Measurements from ENCODE around the gene MPP2.
A peak's percentile ranks its signal among the peaks of the same experiment; 100 is the strongest.
"Not testable (repeated sequence)": the region's sequence is repeated elsewhere in the genome, so short reads cannot be mapped to it uniquely, and the experiment has no call there.

Gene MPP2

GRCh38 chr17:43907425-43907981 lies at the start of gene MPP2:
Gene MPP2, minus strand, starts transcription at chr17:43907536. Its CDS starts 3,076 bp downstream, at chr17:43904460.
- peak in 2 of 3 experiments; percentile 29 to 33 for DNase-seq (ENCODE audit: low read depth in 3 of 3)

- no peak for DNase-seq (ENCODE audit: low read depth in 3 of 3)
These were observed 48.9 kb upstream of the MPP2 start for GRCh38 chr17:43956222-43956621.

GRCh38 chr17:43953746-43954145 lies 46.4 kb upstream of the MPP2 start, which contains the start of gene PYY:
Gene PYY, minus strand, starts transcription at chr17:43953940. Its CDS starts 457 bp downstream, at chr17:43953483.
- no peak for DNase-seq (ENCODE audit: low read depth in 3 of 3)

GRCh38 chr17:43952724-43953666 lies 45.7 kb upstream of the MPP2 start:
- DNase-seq (ENCODE audit: low read depth in 3 of 3) = no peak

GRCh38 chr17:43952351-43952723 lies 45.0 kb upstream of the MPP2 start:
- no peak for DNase-seq (ENCODE audit: low read depth in 3 of 3)

GRCh38 chr17:43951750-43952149 lies 44.4 kb upstream of the MPP2 start:
- no peak for DNase-seq (ENCODE audit: low read depth in 3 of 3)

- no peak for DNase-seq (ENCODE audit: low read depth in 3 of 3)
These were observed 43.2 kb upstream of the MPP2 start for GRCh38 chr17:43950554-43950953.

GRCh38 chr17:43949781-43950180 lies 42.4 kb upstream of the MPP2 start:
- no peak for DNase-seq (ENCODE audit: low read depth in 3 of 3)

- DNase-seq (ENCODE audit: low read depth in 3 of 3) = no peak
These were observed 39.4 kb upstream of the MPP2 start for GRCh38 chr17:43946781-43947180.

- no peak for DNase-seq (ENCODE audit: low read depth in 3 of 3)
These were observed 37.9 kb upstream of the MPP2 start for GRCh38 chr17:43945074-43945829.

- no peak for DNase-seq (ENCODE audit: low read depth in 3 of 3)
These were observed 34.8 kb upstream of the MPP2 start, which contains the start of gene PPY for GRCh38 chr17:43942051-43942685. Gene PPY, minus strand, starts transcription at chr17:43942476. Its CDS starts 822 bp downstream, at chr17:43941654.

GRCh38 chr17:43940630-43941029 lies 33.3 kb upstream of the MPP2 start:
- no peak for DNase-seq (ENCODE audit: low read depth in 3 of 3)

- DNase-seq (ENCODE audit: low read depth in 3 of 3) = no peak
These were observed 32.5 kb upstream of the MPP2 start for GRCh38 chr17:43939886-43940285.

- DNase-seq (ENCODE audit: low read depth in 3 of 3) = not testable (repeated sequence)
These were observed 32.1 kb upstream of the MPP2 start for GRCh38 chr17:43939452-43939851.

GRCh38 chr17:43938838-43939182 lies 31.5 kb upstream of the MPP2 start:
- DNase-seq (ENCODE audit: low read depth in 3 of 3) = no peak

GRCh38 chr17:43936434-43936833 lies 29.1 kb upstream of the MPP2 start:
- DNase-seq (ENCODE audit: low read depth in 3 of 3) = no peak

- DNase-seq (ENCODE audit: low read depth in 3 of 3) = no peak
These were observed 28.6 kb upstream of the MPP2 start for GRCh38 chr17:43935926-43936261.

- DNase-seq (ENCODE audit: low read depth in 3 of 3) = no peak
These were observed 28.0 kb upstream of the MPP2 start for GRCh38 chr17:43935204-43935925.

GRCh38 chr17:43932923-43933322 lies 25.6 kb upstream of the MPP2 start:
- no peak for DNase-seq (ENCODE audit: low read depth in 3 of 3)

GRCh38 chr17:43932357-43932756 lies 25.0 kb upstream of the MPP2 start:
- no peak for DNase-seq (ENCODE audit: low read depth in 3 of 3)

GRCh38 chr17:43931062-43931571 lies 23.8 kb upstream of the MPP2 start:
- no peak for DNase-seq (ENCODE audit: low read depth in 3 of 3)
